Calu3 (cell line): Measurements from ENCODE around the gene LMX1A. TPM values are rescaled to one million over a fixed set of nuclear protein-coding genes. Genes with fewer than 3 reads are reported as not detected.

ENCODE experiments used
- BruUV-seq: library from RNA; stranded (reverse); fragments of 400-500 nt; replicated peaks from 2 replicates; lab custom pipeline; 2021; lab: Mats Ljungman, UMichigan
- CTCF ChIA-PET: fragments of 300-600 bp; sonication (Branson Sonifier 250); formaldehyde crosslinking; loops from one replicate; lab custom pipeline; 2022; ENCODE audit warnings: antibody characterized with exemption; lab: Charles Lee
- DNase-seq: peaks from one replicate; pipeline ENCODE4 v3.0.0; 2022
- H3K27ac Mint-ChIP-seq: one replicate; pipeline ENCODE4 v1.8.0; 2022; ENCODE audit warnings: mixed read lengths; ENCODE audit not compliant: unreplicated experiment
- H3K27me3 Mint-ChIP-seq: one replicate; pipeline ENCODE4 v1.8.0; 2022; ENCODE audit warnings: mixed read lengths; ENCODE audit not compliant: unreplicated experiment
- H3K36me3 Mint-ChIP-seq: one replicate; pipeline ENCODE4 v1.8.0; 2022; ENCODE audit warnings: mild to moderate bottlenecking, moderate library complexity, mixed read lengths; ENCODE audit not compliant: insufficient read depth, unreplicated experiment
- H3K4me1 Mint-ChIP-seq: one replicate; pipeline ENCODE4 v1.8.0; 2022; ENCODE audit warnings: mild to moderate bottlenecking, low read depth, mixed read lengths; ENCODE audit not compliant: unreplicated experiment
- H3K4me3 Mint-ChIP-seq: one replicate; pipeline ENCODE4 v1.8.0; 2022; ENCODE audit warnings: mild to moderate bottlenecking, low read depth, moderate library complexity, mixed read lengths; ENCODE audit not compliant: unreplicated experiment
- H3K9me3 Mint-ChIP-seq: one replicate; pipeline ENCODE4 v1.8.0; 2022; ENCODE audit warnings: low read depth, mixed read lengths; ENCODE audit not compliant: unreplicated experiment
- CTCF ChIP-seq: fragments of 200-600 bp; IDR thresholded peaks from one replicate; pipeline ENCODE4 v1.8.0; 2022; ENCODE audit warnings: antibody characterized with exemption; ENCODE audit not compliant: unreplicated experiment
- intact Hi-C: fragments of 100-400 bp; cut with micrococcal nuclease; formaldehyde crosslinking; loops from one replicate; pipeline ENCODE4 v1.10.0; 2022; ENCODE audit not compliant: unreplicated experiment
- total RNA-seq: library from RNA; stranded (reverse); gene quantifications from 2 replicates; pipeline ENCODE4 v1.2.3, GENCODE V29; 2022

Gene LMX1A
- total RNA-seq, 1 experiment from 2014 or later: not detected

GRCh38 chr1:165353731-165354671 is 2.5 kb downstream of the LMX1A start:
- BruUV-seq: no TSS peak
- Mint-ChIP-seq H3K4me1 (no peaks in the 10 kb centered on the region), H3K9me3 (peaks cover 5% of the 10 kb centered on the region), H3K4me3 (no peak overlapping the region), H3K27me3 (peaks cover 90% of the 10 kb centered on the region), H3K27ac (no peak overlapping the region), H3K36me3 (no peaks in the 10 kb centered on the region)
- intact Hi-C loops: no loop called here
- no peak for DNase-seq
- no peak for TF ChIP-seq CTCF
- CTCF ChIA-PET: no interaction called here

GRCh38 chr1:165352442-165353293 is 3.8 kb downstream of the LMX1A start:
- H3K4me1 Mint-ChIP-seq: no peaks in the 10 kb centered on the region
- peaks cover 91% of the 10 kb centered on the region for H3K27me3 Mint-ChIP-seq
- BruUV-seq: no TSS peak
- CTCF ChIA-PET: interaction anchor here (1.0 kb wide), 1 partner anchor 233 kb away, joined by 3 read pairs; no protein-coding TSS in a partner anchor
- DNase-seq: no peak
- peaks cover 5% of the 10 kb centered on the region for H3K9me3 Mint-ChIP-seq
- no peak for TF ChIP-seq CTCF
- no peak overlapping the region for H3K27ac Mint-ChIP-seq
- intact Hi-C loops: no loop called here
- H3K4me3 Mint-ChIP-seq: peak overlapping the region; percentile 47
- no peaks in the 10 kb centered on the region for H3K36me3 Mint-ChIP-seq

- H3K4me1 Mint-ChIP-seq: no peaks in the 10 kb centered on the region
- H3K27me3 Mint-ChIP-seq: peaks cover 91% of the 10 kb centered on the region
- intact Hi-C loops: no loop called here
- BruUV-seq: no TSS peak
- no peak overlapping the region for H3K27ac Mint-ChIP-seq
- peaks cover 5% of the 10 kb centered on the region for H3K9me3 Mint-ChIP-seq
- no peak for DNase-seq
- no peaks in the 10 kb centered on the region for H3K36me3 Mint-ChIP-seq
- CTCF ChIA-PET: interaction anchor here (1.0 kb wide), 1 partner anchor 232 kb away, joined by 3 read pairs; no protein-coding TSS in a partner anchor
- H3K4me3 Mint-ChIP-seq: peak overlapping the region; percentile 47
- no peak for TF ChIP-seq CTCF
Observed at GRCh38 chr1:165351863-165352441, 4.6 kb downstream of the LMX1A start.

- intact Hi-C loops: no loop called here
- no peaks in the 10 kb centered on the region for H3K36me3 Mint-ChIP-seq
- no peak for TF ChIP-seq CTCF
- BruUV-seq: no TSS peak
- H3K27me3 Mint-ChIP-seq: peaks cover 100% of the 10 kb centered on the region
- DNase-seq: no peak
- H3K4me1 Mint-ChIP-seq: no peaks in the 10 kb centered on the region
- no peak overlapping the region for H3K4me3 Mint-ChIP-seq
- H3K27ac Mint-ChIP-seq: no peak overlapping the region
- CTCF ChIA-PET: interaction anchor here (1.6 kb wide), 1 partner anchor 17 kb away, joined by 6 read pairs; no protein-coding TSS in a partner anchor
- peaks cover 5% of the 10 kb centered on the region for H3K9me3 Mint-ChIP-seq
Observed at GRCh38 chr1:165350840-165351239, 5.7 kb downstream of the LMX1A start.
